ENCODE measurements around the gene MKNK2.
A peak's percentile ranks its signal among the peaks of the same experiment; 100 is the strongest.

The MKNK2 gene

DNA sequence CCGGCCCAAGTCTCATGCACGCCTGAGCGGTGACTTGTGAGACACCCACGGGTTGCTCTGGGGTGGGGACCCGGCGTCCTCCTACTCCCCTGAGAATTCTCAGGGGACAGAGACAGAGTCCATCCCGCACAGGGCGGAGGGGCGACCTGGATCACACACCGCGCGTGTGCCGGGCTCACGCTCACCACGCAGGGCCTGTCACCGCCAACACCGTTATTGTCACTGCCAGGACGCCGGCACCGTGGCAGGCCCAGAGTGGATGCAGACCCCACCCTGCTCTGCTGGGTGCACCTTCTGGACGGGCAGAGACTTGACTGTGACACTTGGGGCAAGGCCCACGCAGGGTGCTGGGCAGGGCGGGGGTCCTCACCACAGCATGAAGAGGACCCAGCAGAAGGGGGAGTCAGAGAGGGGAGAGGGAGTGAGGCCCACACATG, 28.8 kb upstream of the MKNK2 start:
- DNase-seq, result no peak

- DNase-seq, result no peak
Measured at GRCh38 chr19:2079076-2079864, 28.2 kb upstream of the MKNK2 start.

GRCh38 chr19:2077833-2078619, 27.0 kb upstream of the MKNK2 start:
- no peak for DNase-seq

- DNase-seq, result no peak
Measured at GRCh38 chr19:2077398-2077797, 26.4 kb upstream of the MKNK2 start.

DNA sequence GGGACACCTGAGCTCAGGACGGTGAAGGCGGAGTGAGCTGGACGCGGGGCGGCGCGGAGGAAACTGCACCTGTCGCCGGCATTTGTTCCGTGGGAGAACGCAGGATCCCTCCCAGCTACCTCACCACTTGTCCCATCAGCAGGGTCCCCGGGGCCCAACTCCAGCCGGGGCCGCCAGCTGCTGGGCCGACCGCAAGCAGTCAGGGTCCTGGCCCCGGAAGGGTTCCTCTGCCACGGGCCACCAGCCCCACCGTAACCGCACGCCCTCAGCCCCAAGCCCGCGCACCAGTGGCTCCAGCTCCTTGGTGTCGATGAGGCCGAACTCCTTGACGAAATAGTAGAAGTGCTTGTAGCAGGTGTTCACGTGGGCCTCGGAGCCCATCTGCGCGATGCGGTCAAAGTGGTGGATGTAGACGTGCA, 25.5 kb upstream of the MKNK2 start:
- no peak for DNase-seq

- no peak for DNase-seq
Measured at GRCh38 chr19:2072757-2073551, 21.9 kb upstream of the MKNK2 start.

GRCh38 chr19:2070986-2071673, 20.1 kb upstream of the MKNK2 start:
- DNase-seq, result no peak

DNA sequence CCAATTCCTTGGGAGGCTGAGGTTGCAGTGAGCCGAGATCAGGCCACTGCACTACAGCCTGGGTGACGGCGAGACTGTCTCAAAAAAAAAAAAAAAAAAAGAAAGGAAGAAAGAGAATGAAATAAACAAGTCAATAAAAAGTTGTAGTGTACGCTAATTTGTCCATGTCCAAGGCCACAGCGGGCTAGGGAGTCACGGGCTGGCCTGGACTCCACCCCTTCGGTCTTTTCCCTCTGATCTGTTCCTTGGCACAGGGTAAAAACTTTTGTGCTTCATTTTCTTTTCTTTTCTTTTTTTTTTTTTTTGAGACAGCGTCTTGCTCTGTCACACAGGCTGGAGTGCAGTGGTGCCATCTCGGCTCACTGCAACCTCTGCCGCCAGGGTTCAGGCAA, 19.4 kb upstream of the MKNK2 start:
- no peak for DNase-seq

DNA sequence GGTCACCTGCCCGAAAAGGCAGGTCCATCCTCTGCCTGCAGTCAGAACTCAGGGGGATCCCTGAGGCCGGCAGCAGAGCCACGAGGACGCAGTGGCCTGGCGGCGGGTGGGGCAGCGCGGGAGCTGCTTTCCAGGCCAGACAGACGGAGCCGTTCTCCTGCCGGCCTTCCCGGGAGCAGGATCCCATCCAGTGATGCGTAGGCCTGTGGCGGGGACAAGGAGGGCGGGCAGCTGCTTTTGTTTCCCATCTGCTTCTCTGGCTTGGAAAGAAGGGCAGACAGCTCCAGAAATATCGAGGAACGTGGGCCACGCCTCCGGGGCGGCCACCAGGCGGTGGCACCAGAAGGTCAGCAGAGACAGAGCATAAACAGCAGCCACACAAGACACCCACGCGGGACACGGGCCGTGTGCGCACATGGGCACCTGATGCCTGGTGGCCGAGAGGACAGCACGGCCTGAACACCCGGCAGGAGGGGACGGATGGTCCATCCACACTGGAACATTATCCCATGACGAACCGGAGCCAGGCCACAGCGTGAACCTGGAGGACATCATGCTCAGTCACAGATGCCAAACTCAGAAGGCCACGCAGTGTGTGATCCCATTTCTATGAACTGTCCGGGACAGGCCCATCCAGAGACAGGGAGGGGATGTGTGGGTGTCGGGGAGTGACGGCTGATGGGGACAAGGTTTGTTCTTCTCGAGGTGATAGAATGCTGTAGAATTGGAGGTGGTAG, 13.9 kb upstream of the MKNK2 start:
- no peak for DNase-seq

DNA sequence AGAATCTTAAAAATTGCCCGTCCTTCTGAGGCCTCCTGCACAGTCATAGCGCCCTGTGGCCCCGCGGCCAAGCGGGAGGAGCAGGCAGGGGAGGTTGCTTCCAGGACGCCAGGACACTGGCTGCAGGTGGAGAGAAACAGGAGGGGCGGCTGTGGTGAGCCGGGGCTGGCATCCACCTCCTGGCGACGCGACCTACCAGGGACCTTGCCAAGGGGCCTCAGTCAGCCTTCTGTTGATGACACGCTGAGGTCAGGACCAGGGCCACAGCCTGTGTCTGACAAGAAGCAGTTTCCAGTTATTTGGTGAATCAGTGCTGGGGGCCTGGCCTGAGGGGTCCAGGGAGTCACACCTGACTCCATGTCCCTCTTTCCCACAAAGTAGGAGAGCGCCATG, 13.3 kb upstream of the MKNK2 start:
- DNase-seq, result no peak

DNA sequence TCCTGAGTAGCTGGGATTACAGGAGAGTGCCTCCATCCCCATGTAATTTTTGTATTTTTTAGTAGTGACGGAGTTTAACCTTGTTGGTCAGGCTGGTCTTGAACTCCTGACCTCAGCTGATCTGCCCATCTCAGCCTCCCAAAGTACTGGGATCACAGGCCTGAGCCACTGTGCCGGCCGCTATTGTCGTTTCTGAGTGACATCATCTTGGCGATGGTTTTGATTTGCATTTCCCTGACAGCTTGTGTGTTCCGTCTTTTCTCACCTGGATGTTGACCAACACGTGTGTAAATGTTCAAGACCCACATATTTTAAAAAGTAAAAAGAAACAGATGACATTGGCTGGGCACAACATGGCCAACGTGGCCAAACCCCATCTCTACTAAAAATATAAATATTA, 12.8 kb upstream of the MKNK2 start:
- DNase-seq, result no peak

DNA sequence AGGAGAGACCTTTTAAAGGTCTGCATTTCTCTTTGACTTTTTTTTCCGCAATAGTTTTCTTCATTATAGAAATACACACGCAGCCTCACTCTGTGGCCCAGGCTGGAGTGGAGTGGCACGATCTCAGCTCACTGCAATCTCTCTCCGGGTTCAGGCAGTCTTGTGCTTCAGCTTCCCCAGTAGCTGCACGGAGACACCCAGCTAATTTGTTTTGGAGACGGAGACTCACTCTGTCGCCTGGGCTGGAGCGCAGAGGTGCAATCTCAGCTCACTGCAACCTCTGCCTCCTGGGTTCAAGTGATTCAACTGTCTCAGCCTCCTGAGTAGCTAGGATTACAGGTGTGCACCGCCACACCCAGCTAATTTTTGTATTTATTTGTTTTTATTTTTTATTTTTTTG, 11.7 kb upstream of the MKNK2 start:
- no peak for DNase-seq

- no peak for DNase-seq
Measured at GRCh38 chr19:2062389-2062729, 11.3 kb upstream of the MKNK2 start.

DNA sequence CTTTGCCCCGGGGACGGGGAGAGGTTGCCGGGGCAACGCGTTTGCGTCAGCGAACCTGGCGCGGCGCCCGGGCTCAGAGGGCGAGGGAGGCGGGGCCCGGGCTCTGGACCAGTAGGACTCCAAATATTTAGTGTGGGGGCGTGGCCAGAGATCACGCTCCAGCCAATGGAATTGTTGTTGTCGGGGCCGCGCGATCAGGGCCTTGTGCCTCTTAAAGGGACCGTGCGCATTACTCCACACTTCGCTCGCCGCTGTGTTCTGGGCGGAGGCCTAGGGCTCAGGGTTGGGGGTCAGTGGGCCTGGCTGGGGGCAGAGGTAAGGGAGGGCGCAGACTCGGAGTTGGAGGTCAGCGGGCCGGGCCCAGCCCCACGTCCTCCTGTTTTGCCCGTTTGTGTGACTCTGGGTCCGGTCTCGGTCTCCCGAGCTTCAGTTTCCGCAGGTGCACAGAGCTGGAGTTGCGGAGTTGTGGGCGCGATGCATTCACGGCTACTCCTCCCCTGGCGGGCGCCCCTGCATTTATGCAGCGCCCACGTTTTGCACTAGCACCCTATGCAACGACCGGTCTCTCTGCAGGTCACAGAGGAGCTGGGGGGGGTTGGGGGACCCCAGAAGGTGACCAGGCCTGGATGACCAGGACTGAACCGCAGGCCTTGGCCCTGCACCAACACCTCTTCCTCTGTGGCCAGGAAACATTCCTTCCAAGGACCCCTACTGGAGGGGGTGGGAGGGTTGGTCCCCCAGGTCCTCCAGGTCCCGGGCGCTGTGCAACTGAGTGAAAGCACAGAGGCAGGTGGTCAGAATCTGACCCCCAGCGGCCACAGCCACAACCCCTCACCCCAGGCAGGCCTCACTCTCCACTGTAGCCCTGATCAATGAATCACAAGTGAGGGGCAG, 10.7 kb upstream of the MKNK2 start:
- DNase-seq, result peak; percentile 94

GRCh38 chr19:2060884-2061494, 9.9 kb upstream of the MKNK2 start:
- peak; percentile 61 for DNase-seq

DNA sequence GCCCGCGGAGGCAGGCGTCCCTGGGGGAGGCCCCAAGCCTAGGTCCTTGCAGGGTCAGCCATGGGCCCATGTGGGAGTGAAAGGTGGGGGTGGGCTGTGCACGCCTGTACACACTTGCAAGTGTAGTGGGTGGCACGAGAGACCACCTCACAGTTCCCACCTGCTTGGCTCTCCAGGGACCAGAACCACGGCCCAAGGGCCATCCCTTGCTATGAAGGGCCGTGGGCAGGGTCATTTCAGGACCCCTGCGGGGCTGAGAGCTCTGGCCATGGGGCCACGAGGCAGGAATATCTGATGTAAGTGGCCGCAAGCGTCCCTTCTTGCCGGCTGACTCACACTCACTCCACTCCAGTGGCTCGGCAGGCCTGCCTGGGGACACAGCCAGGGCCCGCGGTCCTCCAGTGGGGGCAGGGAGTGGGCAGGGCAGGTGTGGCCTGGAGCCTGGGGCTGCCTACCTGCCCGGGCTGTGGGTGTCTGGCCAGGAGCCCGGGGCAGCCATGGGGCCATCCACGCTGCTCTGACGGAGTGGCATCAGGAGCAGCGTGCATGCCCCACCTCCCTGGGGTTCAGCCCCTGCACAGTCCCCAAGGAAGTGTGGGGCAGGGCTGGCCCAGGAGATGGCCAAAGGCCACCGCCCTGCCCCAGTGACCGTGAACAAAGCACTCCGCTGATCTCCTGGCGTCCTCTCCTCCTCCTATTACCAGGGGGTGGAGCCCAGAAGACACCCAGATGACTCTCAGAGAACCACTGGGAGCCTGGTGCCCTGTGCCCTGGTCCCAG, 8.6 kb upstream of the MKNK2 start:
- DNase-seq, result no peak

DNA sequence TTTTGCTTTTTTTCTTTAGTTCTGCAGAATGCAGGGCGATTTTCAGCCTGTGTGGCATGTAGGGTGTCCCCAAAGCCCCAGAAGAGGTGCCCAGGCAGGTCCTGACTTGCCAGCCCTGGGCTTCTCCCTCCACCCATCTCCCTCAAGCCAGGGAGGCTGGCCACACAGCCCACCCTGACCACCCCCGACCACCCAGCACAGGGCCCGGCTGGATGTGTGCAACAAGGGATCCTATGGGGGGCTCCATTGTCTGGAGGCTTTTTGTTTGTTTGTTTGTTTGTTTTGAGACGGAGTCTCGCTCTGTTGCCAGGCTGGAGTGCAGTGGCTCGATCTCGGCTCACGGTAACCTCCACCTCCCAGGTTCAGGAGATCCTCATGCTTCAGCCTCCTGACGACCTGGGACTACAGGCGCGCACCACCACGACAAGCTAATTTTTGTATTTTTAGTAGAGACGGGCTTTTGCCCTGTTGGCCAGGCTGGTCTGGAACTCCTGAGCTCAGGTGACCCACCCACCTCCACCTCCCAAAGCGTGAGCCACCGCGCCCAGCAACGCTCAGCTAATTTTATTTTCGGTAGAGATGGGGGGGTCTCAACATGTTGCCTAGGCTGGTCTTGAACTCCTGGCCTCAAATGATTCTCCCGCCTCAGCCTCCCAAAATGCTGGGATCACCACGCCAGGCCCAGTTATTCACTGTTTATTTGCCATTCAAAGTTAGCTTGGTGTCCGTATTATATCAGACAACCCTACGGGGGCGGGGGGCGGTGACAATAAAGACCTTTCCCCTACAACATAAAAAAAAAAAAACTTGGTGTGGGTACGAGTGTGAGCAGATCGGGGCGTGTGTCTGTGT, 7.8 kb upstream of the MKNK2 start:
- no peak for DNase-seq

DNA sequence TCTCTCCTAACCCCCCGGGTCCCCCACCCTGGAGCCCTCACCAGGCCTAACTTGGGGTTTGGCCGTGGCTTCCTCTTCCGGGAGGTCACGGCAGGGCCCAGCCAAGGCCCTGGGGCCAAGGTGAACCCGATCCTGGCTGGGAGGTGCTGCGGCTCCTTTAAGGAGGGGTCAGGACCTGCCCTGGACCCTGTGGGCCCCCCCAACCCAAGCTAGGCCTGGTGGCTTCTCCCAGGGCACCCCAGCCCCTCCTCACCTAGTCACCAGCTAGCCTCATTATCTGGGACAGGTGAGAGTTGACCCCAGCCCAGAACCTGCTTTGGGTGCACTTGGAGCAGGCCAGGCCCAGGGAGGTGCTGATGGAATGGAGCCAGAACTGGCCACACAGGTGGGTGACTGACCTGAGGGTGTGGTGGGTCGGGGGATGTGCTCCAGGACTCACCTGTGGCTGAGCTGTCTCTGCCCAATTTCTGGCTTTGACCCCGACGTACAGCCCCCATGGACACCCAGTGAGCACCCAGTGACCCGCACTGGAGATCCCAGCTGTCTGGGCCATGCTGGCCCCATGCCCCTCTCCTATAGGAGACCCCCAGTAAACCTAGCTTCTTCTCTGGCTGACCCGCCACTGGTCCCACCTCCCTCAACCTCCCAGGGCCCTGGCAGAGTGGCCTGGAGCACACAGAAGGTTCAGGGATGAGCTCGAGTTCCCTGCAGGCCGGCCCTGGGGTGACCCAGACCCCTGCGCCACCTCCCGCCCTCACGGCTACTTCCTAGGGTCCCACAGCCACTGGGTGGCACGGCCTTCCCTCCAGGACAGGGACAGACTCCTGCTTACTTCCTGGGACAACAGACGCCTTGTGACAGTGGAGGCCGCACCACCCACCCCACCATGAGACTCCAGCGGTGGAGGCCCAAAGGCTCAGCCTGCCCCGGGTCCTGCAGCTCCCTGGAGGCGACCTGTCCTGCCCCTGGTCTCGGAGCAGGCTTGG, 6.7 kb upstream of the MKNK2 start:
- DNase-seq, result no peak

All from GOT3 (cell line).